ENCODE results near the gene CRIP2. TPM values are rescaled to one million over a fixed set of nuclear protein-coding genes. Genes with fewer than 3 reads are reported as not detected.

The CRIP2 gene
- total and polyA plus RNA-seq, 2 of the 13 experiments (the other 11 are each of a cell fraction or from before 2014, with no cell fraction given), result 31.6 to 37.9 TPM

GRCh38 chr14:105499256-105500035, 24.8 kb downstream of the CRIP2 start (continued):
- TF ChIP-seq ZNF710 (CRISPR knock-in tag; IDR thresholded peaks at IDR 0.05; ENCODE audit: borderline replicate concordance) (peak; percentile 36), ZNF343 (CRISPR knock-in tag; IDR thresholded peaks at IDR 0.05) (peak; percentile 74), SMARCC2 (IDR thresholded peaks at IDR 0.05) (no peak), FOXP1 (IDR thresholded peaks at IDR 0.05) (no peak), FOXP1 (CRISPR knock-in tag; IDR thresholded peaks at IDR 0.05) (peak; percentile 17; the same call in 1 of the 2 replicates), YEATS4 (CRISPR knock-in tag; IDR thresholded peaks at IDR 0.05; ENCODE audit: borderline replicate concordance) (peak; percentile 82; the same call in 1 of the 2 replicates), RXRB (CRISPR knock-in tag; IDR thresholded peaks at IDR 0.05; ENCODE audit: borderline replicate concordance) (peak; percentile 65), PHF8 (CRISPR knock-in tag; IDR thresholded peaks at IDR 0.05) (no peak; the same call in 1 of the 2 replicates), ZNF547 (CRISPR knock-in tag; IDR thresholded peaks at IDR 0.05) (peak; percentile 73; the same call in 1 of the 2 replicates), AFF4 (CRISPR knock-in tag; IDR thresholded peaks at IDR 0.05) (no peak), ZNF33B (CRISPR knock-in tag; IDR thresholded peaks at IDR 0.05) (no peak), MIER3 (CRISPR knock-in tag; IDR thresholded peaks at IDR 0.05; ENCODE audit: borderline replicate concordance) (peak; percentile 47; the same call in 1 of the 2 replicates), KLF13 (CRISPR knock-in tag; IDR thresholded peaks at IDR 0.05) (no peak), PAF1 (CRISPR knock-in tag; IDR thresholded peaks at IDR 0.05) (no peak), RBM39 (IDR thresholded peaks at IDR 0.05; ENCODE audit: low read depth, low read length, poor library complexity, severe bottlenecking) (peak; percentile 62), POLR2A (IDR thresholded peaks at IDR 0.05; ENCODE audit: insufficient read depth in 1 of 2, low read depth in 2 of 2, low read length in 2 of 2) (peak in 1 of 2 experiments; percentile 54; a peak in 2 of 4 replicates), ZSCAN25 (CRISPR knock-in tag; IDR thresholded peaks at IDR 0.05) (peak; percentile 90), HOXA3 (CRISPR knock-in tag; IDR thresholded peaks at IDR 0.05) (peak; percentile 79), ZZZ3 (CRISPR knock-in tag; IDR thresholded peaks at IDR 0.05; ENCODE audit: borderline replicate concordance) (peak; percentile 25; the same call in 1 of the 2 replicates)
- TF ChIP-seq, protein P1, sequence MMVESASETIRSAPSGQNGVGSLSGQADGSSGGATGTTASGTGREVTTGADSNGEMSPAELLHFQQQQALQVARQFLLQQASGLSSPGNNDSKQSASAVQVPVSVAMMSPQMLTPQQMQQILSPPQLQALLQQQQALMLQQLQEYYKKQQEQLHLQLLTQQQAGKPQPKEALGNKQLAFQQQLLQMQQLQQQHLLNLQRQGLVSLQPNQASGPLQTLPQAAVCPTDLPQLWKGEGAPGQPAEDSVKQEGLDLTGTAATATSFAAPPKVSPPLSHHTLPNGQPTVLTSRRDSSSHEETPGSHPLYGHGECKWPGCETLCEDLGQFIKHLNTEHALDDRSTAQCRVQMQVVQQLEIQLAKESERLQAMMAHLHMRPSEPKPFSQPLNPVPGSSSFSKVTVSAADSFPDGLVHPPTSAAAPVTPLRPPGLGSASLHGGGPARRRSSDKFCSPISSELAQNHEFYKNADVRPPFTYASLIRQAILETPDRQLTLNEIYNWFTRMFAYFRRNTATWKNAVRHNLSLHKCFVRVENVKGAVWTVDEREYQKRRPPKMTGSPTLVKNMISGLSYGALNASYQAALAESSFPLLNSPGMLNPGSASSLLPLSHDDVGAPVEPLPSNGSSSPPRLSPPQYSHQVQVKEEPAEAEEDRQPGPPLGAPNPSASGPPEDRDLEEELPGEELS (CRISPR knock-in tag; IDR thresholded peaks at IDR 0.05), result peak; percentile 83
- TF ChIP-seq, protein P2, sequence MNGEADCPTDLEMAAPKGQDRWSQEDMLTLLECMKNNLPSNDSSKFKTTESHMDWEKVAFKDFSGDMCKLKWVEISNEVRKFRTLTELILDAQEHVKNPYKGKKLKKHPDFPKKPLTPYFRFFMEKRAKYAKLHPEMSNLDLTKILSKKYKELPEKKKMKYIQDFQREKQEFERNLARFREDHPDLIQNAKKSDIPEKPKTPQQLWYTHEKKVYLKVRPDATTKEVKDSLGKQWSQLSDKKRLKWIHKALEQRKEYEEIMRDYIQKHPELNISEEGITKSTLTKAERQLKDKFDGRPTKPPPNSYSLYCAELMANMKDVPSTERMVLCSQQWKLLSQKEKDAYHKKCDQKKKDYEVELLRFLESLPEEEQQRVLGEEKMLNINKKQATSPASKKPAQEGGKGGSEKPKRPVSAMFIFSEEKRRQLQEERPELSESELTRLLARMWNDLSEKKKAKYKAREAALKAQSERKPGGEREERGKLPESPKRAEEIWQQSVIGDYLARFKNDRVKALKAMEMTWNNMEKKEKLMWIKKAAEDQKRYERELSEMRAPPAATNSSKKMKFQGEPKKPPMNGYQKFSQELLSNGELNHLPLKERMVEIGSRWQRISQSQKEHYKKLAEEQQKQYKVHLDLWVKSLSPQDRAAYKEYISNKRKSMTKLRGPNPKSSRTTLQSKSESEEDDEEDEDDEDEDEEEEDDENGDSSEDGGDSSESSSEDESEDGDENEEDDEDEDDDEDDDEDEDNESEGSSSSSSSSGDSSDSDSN (CRISPR knock-in tag; IDR thresholded peaks at IDR 0.05), result peak; percentile 98

Measured in HepG2 (cell line).